Lower lobe of right lung (tissue), 2 donors: ENCODE results near the gene SCRT2. TPM values are rescaled to one million over a fixed set of nuclear protein-coding genes. Genes with fewer than 3 reads are reported as not detected.

Experiments used
- ATAC-seq, 2 donors: fragments of 200-7000 bp; cut with Tn5 transposase; one replicate each; pipeline ENCODE4 v1.9.1; 2020 to 2022; ENCODE audit warnings: mild to moderate bottlenecking in 2 of 2, moderate library complexity in 2 of 2
- DNase-seq: peaks from one replicate; pipeline ENCODE4 v3.0.0-alpha.2; 2020
- H3K27ac ChIP-seq: fragments of 200-600 bp; one replicate; pipeline ENCODE4 v1.8.0; 2022
- H3K27me3 ChIP-seq: fragments of 200-600 bp; one replicate; pipeline ENCODE4 v1.8.0; 2022; ENCODE audit warnings: low read depth
- H3K36me3 ChIP-seq: fragments of 200-600 bp; one replicate; pipeline ENCODE4 v1.8.0; 2022; ENCODE audit warnings: mild to moderate bottlenecking
- H3K4me1 ChIP-seq: fragments of 200-600 bp; one replicate; pipeline ENCODE4 v1.8.0; 2022
- H3K4me3 ChIP-seq: fragments of 200-600 bp; one replicate; pipeline ENCODE4 v1.8.0; 2022; ENCODE audit warnings: mild to moderate bottlenecking
- H3K9me3 ChIP-seq: fragments of 200-600 bp; one replicate; pipeline ENCODE4 v1.8.0; 2022
- CTCF ChIP-seq: fragments of 200-600 bp; IDR thresholded peaks from one replicate; pipeline ENCODE4 v1.8.0; 2022; ENCODE audit warnings: antibody characterized with exemption, mild to moderate bottlenecking
- intact Hi-C: fragments of 100-400 bp; cut with DNase I; formaldehyde crosslinking; loops from one replicate; pipeline ENCODE4 v1.11.0; 2022
- total RNA-seq: library from RNA; stranded (reverse); fragmentation: NEBNext Ultra II Directional; extraction: Animal tissue kit (Norgen Biotek cat#: 25700); gene quantifications from one replicate; pipeline ENCODE4 v1.2.1, GENCODE V29; 2021
- donor health status: DM: no; HTN: yes; CAD: no; lungs with severe emphysema.

Gene SCRT2
- total RNA-seq, 1 donor from 2014 or later: not detected

DNA sequence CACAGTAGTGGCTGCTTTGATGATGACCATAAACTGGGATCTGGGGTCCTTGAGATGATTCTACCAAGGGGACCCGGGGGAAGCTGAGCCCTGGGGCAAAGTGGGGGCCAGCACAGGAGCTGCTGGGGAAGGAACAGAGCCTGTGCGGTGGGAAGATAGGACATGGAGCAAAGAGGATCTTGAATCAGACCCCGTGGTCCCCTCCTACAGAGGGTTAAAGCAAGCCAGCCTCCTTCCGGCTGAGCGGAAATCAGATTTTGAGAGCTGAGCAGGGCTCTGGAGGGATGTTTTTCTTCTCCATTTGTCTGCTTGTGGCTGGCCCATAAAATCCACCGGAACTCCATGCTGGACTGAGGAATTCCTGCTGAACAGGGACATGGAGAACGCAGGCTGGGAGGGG lies 55.4 kb downstream of the SCRT2 start:
- H3K4me3 ChIP-seq: no peak overlapping the region
- H3K9me3 ChIP-seq: peaks cover 11% of the 10 kb centered on the region
- no peaks in the 10 kb centered on the region for H3K4me1 ChIP-seq
- ATAC-seq (no peak), DNase-seq (peak; percentile 10)
- TF ChIP-seq CTCF: no peak
- no peak overlapping the region for H3K27ac ChIP-seq
- H3K27me3 ChIP-seq: peaks cover 9% of the 10 kb centered on the region
- H3K36me3 ChIP-seq: no peaks in the 10 kb centered on the region
- intact Hi-C loops: no loop called here

- H3K4me3 ChIP-seq: no peak overlapping the region
- no peaks in the 10 kb centered on the region for H3K36me3 ChIP-seq
- H3K27me3 ChIP-seq: peaks cover 11% of the 10 kb centered on the region
- TF ChIP-seq CTCF: no peak
- intact Hi-C loops: no loop called here
- DNase-seq (no peak), ATAC-seq (no peak)
- peaks cover 11% of the 10 kb centered on the region for H3K9me3 ChIP-seq
- no peak overlapping the region for H3K27ac ChIP-seq
- H3K4me1 ChIP-seq: no peaks in the 10 kb centered on the region
These were observed 56.6 kb downstream of the SCRT2 start for GRCh38 chr20:618980-619379.

- ATAC-seq: no peak
- Histone ChIP-seq H3K27me3 (peaks cover 14% of the 10 kb centered on the region), H3K4me3 (no peak overlapping the region), H3K4me1 (no peaks in the 10 kb centered on the region), H3K9me3 (peaks cover 11% of the 10 kb centered on the region), H3K27ac (no peak overlapping the region), H3K36me3 (no peaks in the 10 kb centered on the region)
- intact Hi-C loops: no loop called here
- TF ChIP-seq CTCF: no peak
- no peak for DNase-seq
These were observed 57.5 kb downstream of the SCRT2 start for GRCh38 chr20:617934-618690.

DNA sequence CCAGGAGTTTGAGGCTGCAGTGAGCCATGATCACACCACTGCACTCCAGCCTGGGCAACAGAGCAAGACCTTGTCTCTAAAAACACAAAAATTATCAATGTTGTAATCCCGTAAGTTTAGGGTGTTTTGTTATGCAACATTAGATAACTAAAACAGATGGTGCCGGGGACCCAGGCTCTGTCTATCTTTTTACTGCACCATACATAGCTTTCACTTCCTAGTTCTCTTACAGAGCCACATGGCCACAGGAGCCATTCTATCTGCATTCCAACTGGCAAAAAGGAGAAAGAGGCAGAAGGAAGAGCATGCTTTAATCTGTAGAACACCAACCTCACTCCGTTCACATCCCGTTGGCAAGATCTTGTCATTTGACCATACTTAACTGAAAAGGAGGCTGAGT lies 60.1 kb downstream of the SCRT2 start:
- Histone ChIP-seq H3K36me3 (no peaks in the 10 kb centered on the region), H3K27me3 (peaks cover 36% of the 10 kb centered on the region), H3K4me1 (peaks cover 13% of the 10 kb centered on the region), H3K4me3 (no peak overlapping the region), H3K27ac (no peak overlapping the region), H3K9me3 (peaks cover 11% of the 10 kb centered on the region)
- no peak for ATAC-seq
- intact Hi-C loops: no loop called here
- peak; percentile 5 for DNase-seq
- no peak for TF ChIP-seq CTCF

DNA sequence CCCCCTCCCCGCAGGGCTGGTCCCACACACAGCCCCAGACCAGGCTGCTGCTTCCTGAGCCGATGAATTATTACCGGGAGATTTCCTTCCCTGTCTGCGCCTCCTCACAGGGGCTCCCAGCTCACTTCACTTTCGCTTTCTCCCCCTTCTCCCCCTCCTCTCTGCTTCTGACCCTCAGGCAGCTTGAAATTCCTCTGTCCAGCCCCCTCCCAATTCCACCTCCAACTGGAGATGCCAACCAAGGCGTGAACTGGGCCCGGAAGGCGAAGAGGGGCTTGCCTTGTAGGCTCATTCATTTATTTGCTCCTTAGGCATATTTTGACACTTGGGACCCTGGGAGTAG lies 63.8 kb downstream of the SCRT2 start:
- Histone ChIP-seq H3K4me3 (peak overlapping the region; percentile 25), H3K36me3 (no peaks in the 10 kb centered on the region), H3K9me3 (no peaks in the 10 kb centered on the region), H3K27me3 (peaks cover 59% of the 10 kb centered on the region), H3K4me1 (peaks cover 16% of the 10 kb centered on the region), H3K27ac (peak overlapping the region; percentile 31)
- ATAC-seq: no peak
- peak; percentile 11 for DNase-seq
- intact Hi-C loops: no loop called here
- TF ChIP-seq CTCF: no peak

Other genes with a start within 250 kb of the SCRT2 start
- gene TBC1D20, start 213.3 kb downstream of the SCRT2 start, total RNA-seq: 40.3 TPM
- gene CSNK2A1, start 132.0 kb downstream of the SCRT2 start, total RNA-seq: 86.3 TPM
- gene TCF15, start 65.5 kb downstream of the SCRT2 start, total RNA-seq: 0.65 TPM
- 32.0 TPM for gene SRXN1, start 22.6 kb downstream of the SCRT2 start, total RNA-seq
- 1.1 TPM for gene SLC52A3, start 92.7 kb upstream of the SCRT2 start, total RNA-seq
- gene FAM110A, start 157.9 kb upstream of the SCRT2 start, total RNA-seq: 21.4 TPM
- gene ANGPT4, start 240.5 kb upstream of the SCRT2 start, total RNA-seq: 6.0 TPM